ENCODE measurements around the gene COQ8B. TPM values are rescaled to one million over a fixed set of nuclear protein-coding genes. Genes with fewer than 3 reads are reported as not detected.
A peak's percentile ranks its signal among the peaks of the same experiment; 100 is the strongest.

The COQ8B gene
- total RNA-seq, 4 donors from 2014 or later = 32.4 to 92.8 (median 41.9) TPM

DNA sequence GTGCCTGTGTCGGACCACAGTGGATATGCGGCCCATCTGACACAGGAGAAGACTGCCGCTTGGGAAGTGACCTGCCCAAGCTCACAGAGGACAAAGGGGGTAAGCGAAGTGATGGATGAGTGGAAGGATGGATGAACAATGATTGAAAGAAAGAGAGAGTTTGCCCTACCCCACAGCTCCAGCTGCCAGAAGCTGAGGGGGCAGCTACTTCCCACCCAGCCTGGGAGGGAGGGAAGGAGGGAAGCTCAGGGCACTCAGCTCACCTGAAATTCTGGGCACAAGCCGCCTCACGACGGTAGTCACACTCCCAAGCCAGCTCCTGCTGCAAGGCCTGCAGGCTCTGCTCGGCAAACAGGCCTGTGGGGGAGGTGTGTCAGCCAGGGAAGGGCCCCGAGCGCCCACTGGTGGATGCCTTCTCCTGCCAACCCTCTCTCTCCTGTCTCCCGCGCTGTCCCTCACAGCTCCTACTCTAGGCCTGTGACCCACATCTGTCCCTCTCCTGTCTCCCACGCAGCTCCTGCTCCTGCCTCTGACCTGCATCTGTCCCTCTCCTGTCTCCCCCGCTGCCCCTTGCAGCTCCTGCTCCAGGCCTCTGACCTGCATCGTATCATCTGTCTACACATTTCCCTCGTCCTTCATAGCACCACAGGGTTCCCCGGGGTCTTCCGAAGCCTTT is 14.2 kb downstream of the COQ8B start:
- Histone ChIP-seq H3K9me3 (no peaks in the 10 kb centered on the region), H3K4me1 (no peaks in the 10 kb centered on the region), H3K4me3 (no peak overlapping the region), H3K27ac (no peak overlapping the region), H3K27me3 (no peaks in the 10 kb centered on the region), H3K36me3 (peaks cover 0 to 67% (median 0%) of the 10 kb centered on the region in 3 donors)
- no peak for DNase-seq
- no peak for TF ChIP-seq POLR2A (IDR thresholded peaks at IDR 0.05)
- TF ChIP-seq, protein P1, sequence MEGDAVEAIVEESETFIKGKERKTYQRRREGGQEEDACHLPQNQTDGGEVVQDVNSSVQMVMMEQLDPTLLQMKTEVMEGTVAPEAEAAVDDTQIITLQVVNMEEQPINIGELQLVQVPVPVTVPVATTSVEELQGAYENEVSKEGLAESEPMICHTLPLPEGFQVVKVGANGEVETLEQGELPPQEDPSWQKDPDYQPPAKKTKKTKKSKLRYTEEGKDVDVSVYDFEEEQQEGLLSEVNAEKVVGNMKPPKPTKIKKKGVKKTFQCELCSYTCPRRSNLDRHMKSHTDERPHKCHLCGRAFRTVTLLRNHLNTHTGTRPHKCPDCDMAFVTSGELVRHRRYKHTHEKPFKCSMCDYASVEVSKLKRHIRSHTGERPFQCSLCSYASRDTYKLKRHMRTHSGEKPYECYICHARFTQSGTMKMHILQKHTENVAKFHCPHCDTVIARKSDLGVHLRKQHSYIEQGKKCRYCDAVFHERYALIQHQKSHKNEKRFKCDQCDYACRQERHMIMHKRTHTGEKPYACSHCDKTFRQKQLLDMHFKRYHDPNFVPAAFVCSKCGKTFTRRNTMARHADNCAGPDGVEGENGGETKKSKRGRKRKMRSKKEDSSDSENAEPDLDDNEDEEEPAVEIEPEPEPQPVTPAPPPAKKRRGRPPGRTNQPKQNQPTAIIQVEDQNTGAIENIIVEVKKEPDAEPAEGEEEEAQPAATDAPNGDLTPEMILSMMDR (IDR thresholded peaks at IDR 0.05) = peak in 1 of 6 experiments; percentile 31

DNA sequence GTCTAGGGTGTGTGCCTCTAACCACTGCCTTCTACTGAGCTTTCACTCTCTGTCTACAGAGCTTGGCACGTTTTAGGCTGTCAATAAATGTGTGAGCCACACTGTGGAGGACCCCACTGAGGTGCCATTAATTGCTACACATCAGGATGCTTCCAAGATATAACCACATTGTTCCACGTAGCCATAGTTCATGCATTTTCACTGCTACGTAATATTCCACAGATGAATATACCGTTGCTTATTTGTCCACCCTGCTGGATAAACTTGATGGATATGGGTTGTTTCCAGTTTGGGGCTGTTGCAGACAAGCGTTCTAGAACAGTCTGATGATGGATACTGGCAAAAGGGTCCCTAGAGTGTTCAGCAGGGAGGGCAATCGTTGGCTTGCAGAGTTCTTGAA is 14.9 kb downstream of the COQ8B start:
- H3K36me3 ChIP-seq = peaks cover 0 to 62% (median 0%) of the 10 kb centered on the region in 3 donors
- no peak for DNase-seq

DNA sequence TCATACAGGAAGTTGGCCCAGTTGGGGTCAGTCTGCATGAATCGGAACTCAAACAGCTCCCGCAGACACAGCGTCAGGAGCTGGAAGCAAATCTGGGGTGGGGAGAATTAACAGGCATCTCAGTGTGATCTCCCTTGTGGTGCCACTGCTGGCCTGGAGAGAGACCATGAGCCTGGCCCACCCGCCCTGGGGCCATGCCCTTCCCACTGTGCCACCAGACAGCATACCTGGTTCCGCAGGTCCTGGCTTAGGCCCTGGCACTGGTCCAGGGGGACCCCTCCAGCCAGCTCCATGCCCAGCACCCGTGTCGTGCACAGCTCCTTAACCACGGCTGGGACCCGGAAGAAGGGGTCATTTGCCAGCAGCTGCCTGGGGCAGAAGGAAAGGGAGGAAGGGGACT is 16.6 kb downstream of the COQ8B start:
- Histone ChIP-seq H3K4me3 (no peak overlapping the region), H3K27me3 (no peaks in the 10 kb centered on the region), H3K4me1 (no peaks in the 10 kb centered on the region), H3K9me3 (no peaks in the 10 kb centered on the region), H3K27ac (no peak overlapping the region), H3K36me3 (peaks cover 0 to 68% (median 0%) of the 10 kb centered on the region in 3 donors)
- TF ChIP-seq POLR2A (IDR thresholded peaks at IDR 0.05) = no peak
- TF ChIP-seq, protein P1 (IDR thresholded peaks at IDR 0.05) = no peak
- no peak for DNase-seq

More for the DNA sequence above, 14.9 kb downstream of the COQ8B start:
- Histone ChIP-seq H3K27ac (no peak overlapping the region), H3K4me1 (no peaks in the 10 kb centered on the region), H3K4me3 (no peak overlapping the region), H3K9me3 (no peaks in the 10 kb centered on the region), H3K27me3 (no peaks in the 10 kb centered on the region)
- TF ChIP-seq, protein P1 (IDR thresholded peaks at IDR 0.05) = no peak
- TF ChIP-seq POLR2A (IDR thresholded peaks at IDR 0.05) = no peak

DNA sequence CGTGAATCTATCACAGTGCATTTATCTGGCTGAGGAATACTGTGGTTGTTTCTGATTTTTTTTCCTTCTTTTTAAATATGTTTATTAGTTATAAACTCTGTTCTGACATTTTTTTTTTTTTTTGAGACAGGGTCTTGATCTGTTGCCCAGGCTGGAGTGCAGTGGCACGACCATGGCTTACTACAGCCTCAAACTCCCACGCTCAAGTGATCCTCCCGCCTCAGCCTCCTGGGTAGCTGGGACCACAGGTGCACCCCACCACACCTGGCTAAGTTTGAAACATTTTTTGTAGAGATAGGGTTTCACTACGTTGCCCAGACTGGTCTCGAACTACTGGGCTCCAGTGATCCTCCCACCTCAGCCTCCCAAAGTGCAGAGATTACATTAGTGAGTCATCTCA is 19.7 kb downstream of the COQ8B start:
- TF ChIP-seq POLR2A (IDR thresholded peaks at IDR 0.05) = no peak
- no peak for DNase-seq
- Histone ChIP-seq H3K4me1 (no peaks in the 10 kb centered on the region), H3K27me3 (no peaks in the 10 kb centered on the region), H3K36me3 (peaks cover 0 to 44% (median 0%) of the 10 kb centered on the region in 3 donors), H3K27ac (no peak overlapping the region), H3K4me3 (no peak overlapping the region), H3K9me3 (no peaks in the 10 kb centered on the region)

DNA sequence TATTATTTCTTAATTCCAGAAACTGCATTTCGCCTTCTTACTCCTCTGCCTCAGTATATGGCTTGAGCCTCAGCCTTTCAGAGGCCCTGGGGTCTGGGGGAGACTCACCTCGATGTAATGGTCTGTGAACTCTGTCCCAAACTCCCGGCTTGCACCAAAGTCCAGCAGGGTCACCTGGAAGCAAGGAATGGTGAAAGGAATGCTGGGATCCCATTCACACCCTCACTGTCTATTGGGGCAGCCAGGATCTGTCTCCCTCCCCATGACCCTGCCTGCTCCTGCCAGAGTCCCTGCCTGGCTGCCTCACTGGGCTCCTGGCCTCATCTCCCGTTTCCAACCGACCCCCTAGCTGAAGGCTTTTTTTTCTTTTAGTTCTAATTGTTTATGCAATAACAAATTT is 20.8 kb downstream of the COQ8B start:
- Histone ChIP-seq H3K27ac (no peak overlapping the region), H3K4me3 (no peak overlapping the region), H3K4me1 (peaks cover 0 to 10% (median 7%) of the 10 kb centered on the region in 4 donors), H3K9me3 (no peaks in the 10 kb centered on the region), H3K36me3 (peaks cover 0 to 37% (median 0%) of the 10 kb centered on the region in 3 donors), H3K27me3 (no peaks in the 10 kb centered on the region)
- DNase-seq = no peak
- TF ChIP-seq, protein P1 (IDR thresholded peaks at IDR 0.05) = no peak
- no peak for TF ChIP-seq POLR2A (IDR thresholded peaks at IDR 0.05)

DNA sequence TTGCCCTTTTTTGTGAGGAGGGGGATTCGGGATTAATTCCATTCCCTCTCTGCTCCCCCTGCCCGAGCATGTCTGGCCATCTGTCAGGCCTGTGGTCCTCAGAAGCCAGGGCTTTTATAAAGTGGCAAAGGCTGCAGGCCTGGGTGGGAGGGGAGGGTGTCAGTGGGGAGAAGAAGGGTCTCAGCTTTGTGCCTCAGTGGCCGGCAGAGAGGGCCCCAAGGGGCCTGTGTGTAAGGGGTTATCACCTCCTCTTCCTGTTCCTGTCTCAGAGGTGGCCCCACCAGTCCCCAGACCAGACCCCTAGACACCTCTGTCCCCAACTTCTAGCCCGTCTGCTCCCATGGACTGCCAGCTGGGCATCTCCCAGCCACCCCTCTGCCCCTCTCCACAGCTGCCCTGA is 22.8 kb downstream of the COQ8B start:
- H3K4me1 ChIP-seq = peaks cover 0 to 19% (median 8%) of the 10 kb centered on the region in 4 donors
- no peak for DNase-seq
- H3K9me3 ChIP-seq = no peaks in the 10 kb centered on the region
- no peaks in the 10 kb centered on the region for H3K27me3 ChIP-seq
- no peak overlapping the region for H3K4me3 ChIP-seq
- H3K27ac ChIP-seq = no peak overlapping the region
- TF ChIP-seq, protein P1 (IDR thresholded peaks at IDR 0.05) = no peak
- no peak for TF ChIP-seq POLR2A (IDR thresholded peaks at IDR 0.05)
- H3K36me3 ChIP-seq = peaks cover 0 to 22% (median 0%) of the 10 kb centered on the region in 3 donors
